GDM1 (cell line): ENCODE data around the gene FAM13A.
"Not testable (repeated sequence)": the region's sequence is repeated elsewhere in the genome, so short reads cannot be mapped to it uniquely, and the experiment has no call there.

Experiments
- DNase-seq: peaks from one replicate; lab custom pipeline; 2025; lab: John Stamatoyannopoulos, UW

The FAM13A gene

DNA sequence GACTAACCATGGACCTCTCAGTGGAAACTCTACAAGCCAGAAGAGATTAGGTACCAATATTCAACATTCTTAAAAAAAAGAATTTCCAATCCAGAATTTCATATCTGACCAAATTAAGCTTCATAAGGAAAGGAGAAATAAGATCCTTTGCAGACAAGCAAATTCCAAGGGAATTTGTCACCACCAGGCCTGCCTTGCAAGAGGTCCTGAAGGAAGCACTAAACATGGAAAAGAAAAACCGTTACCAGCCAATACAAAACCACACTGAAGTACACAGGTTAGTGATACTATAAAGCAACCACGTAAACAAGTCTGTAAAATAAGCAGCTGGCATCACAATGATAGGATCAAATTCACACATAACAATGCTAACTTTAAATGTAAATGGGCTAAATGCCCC is 156.6 kb downstream of the FAM13A start:
- no peak for DNase-seq

DNA sequence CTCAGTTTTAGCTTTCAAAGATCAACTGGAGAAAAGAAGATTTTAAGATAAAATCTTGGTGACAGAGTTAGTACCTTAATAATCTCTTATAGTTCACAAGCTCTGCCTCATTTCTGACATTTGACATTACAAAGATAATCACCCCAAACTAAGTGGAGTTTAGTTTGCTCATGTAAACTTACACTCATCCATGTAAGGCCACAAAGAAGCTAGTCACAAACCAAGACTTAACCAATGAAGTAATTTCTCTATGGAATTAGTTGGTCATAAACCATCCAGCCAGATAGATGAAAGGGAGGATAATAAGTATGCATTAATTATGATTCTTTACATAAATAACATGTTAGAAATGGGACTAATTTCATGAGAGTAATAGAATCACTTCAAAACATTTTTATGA is 159.2 kb downstream of the FAM13A start:
- DNase-seq: no peak

DNA sequence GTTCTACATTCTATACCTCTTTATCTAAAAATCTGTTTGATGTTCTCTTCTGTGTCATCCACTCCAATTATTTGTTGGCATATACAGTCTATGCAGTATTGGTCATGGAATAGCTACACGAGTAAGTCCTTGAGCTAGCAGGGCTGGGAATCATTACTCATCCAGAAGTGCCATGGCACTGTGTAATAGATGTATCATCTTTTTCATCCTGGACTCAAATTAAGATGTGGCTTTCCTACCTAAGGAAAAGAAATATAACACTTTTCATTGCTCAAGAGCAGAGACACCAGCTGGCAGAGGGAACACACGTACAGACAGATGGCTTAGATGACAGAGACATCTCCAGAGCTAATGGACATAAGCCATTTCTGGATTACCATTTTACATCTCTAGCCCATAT is 159.8 kb downstream of the FAM13A start:
- no peak for DNase-seq

DNA sequence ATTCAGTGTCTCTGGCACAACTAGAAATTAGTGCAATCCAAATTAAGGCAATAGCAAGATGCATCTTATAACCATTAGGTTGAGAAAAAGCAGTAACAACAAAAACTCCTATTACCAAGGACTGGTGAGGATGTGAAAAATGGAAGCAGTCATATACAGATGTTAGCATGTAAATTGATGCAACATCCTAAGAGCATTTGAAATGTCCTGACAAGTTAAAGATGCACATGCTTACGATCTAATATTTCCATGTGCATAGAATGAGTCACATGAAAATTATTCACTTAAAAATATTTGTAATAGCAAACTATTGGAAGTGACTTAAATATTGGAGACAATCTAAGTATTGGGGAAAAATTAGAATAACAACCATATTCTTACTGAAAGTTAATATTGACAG is 163.0 kb downstream of the FAM13A start:
- no peak for DNase-seq

DNA sequence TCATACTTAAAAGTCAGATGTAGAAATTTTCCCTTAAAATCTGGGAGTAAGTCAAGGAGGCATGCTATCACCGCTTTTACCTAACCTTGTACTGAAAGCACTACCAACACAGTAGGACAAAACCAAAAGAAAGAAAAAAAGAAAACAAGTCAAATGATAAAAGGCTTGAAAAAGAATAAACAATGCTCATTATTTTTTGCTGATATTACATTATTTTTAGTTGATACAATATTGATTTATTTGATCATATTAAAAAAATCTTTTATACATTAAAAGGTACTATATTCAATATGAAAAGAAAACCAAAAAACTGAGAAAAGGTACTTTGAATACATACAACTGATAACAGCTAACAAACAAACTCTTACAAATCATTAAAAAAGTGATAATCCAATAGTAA is 164.3 kb downstream of the FAM13A start:
- DNase-seq: no peak

DNA sequence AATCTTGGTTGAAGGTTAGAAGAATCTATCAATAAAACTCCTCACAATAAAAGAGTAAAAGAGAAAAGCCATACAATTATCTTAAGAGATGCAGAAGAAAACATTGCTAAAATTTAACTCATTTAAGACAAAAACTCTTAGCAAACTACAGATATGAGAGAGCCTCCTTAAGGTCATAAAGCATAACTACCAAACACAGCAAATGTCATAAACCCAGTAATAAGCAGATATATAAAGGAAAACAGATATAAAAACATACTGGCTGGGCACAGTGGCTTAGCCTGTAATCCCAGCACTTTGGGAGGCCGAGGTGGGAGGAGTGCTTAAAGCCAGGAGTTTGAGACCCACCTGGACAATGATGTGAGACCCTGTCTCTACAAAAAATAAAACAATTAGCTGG is 165.3 kb downstream of the FAM13A start:
- DNase-seq: no peak

DNA sequence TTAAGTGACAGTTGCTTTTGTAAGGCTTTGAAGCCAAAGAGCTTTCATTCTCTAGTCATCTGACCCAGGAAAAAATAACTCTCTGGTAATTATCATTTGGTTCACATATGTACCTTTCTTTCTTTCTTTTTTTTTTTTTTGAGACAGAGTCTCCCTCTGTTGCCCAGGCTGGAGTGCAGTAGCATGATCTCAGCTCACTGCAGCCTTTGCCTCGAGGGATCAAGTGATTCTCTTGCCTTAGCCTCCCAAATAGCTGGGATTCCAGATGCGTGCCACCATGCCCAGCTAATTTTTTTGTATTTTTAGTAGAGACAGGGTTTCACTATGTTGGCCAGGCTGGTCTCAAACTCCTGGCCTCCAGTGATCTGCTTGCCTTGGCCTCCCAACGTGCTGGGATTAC is 169.6 kb downstream of the FAM13A start:
- DNase-seq: not testable (repeated sequence)

DNA sequence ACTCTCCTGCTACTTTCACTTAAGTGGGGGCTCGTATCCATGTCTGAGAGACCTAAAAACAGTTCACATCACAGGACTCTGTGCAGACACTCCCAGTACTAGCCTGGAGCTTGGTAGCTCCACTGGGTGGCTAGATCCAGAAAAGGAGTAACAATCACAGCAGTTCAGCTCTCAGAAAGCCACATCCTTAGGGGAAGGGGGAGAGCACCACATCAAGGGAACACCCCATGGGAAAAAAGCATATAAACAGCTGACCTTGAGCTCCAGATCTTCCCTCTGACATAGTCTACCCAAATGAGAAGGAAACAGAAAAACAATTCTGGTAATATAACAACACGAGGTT is 175.8 kb downstream of the FAM13A start:
- no peak for DNase-seq

DNA sequence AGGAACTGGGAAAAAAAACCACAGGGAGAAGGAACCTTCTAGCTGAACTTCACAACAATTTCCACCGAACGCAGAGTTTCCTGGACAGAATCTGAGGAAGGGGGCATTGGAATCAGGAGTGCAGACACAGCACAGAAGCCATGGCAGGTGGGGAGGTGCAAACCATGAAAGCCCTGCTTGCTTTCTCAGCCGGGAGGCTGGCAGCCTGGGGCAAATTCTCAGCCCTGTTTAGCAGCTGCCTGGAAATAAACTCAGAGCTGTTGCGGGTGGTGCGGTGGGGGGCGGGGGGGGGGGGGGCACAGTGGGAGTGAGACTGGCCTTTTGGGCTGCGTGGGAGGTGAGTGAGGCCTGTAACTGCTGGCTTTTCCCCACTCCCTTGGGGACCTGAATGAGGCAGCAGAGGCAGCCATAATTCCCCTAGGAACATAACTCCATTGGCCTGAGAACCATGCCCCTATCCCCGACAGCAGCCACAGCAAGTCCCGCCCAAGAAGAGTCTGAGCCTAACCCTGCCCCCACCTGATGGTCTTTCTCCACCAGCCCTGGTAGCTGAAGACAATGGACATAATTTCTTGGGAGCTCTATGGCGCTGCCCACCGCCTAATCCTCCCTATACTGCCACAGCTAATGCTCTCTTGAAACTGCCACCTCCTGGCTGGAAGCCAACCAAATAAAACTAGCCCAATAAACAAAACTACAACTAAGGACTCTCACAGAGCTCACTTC is 176.3 kb downstream of the FAM13A start:
- no peak for DNase-seq

DNA sequence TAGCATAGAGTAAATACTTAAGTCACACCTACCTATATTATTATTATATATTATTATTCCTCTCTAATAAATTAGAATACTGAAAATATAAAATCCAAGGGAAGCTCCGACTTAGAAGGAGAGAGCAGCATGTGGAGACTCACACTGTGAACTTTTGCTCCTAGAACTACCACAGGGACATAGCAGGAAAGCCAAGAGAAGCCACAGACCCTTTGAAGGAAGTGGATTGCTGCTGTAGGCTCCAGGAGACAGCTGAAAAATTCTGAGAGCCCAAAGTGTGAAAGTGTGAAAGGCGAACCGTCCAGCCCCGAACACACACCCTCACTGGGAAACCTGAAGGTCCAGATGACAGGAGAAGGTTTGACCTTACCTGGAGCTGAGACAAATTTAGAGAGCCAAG is 177.0 kb downstream of the FAM13A start:
- no peak for DNase-seq

DNA sequence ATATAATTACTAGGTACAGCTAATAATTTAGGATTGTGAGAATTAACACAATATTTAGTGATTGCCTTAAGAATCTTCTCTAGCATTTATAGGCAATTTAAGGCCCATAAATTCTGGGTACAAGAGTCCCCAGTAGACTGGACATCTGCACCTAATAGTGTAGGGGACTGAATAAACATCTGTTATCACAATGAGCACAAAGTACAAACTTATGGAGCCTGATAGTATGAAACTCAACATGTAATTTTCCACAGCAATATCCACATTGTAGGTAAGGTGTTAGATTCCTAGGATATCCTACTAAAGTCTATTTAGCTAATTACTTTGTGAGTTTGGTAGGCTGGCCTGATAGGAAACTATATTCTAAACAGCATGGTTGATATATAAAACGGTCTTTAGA is 178.3 kb downstream of the FAM13A start:
- DNase-seq: no peak

DNA sequence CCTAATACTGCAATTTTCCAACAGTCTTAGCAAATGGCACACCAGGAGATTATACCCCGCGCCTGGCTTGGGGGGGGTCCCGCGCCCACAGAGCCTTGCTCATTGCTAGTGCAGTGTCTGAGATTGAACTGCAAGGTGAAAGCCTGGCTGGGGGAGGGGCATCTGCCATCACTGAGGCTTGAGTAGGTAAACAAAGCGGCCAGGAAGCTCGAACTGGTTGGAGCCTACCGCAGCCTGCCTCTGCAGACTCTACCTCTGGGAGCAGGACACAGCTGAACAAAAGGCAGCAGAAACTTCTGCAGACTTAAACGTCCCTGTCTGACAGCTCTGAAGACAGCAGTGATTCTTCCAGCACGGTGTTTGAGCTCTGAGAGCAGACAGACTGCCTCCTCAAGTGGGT is 186.6 kb downstream of the FAM13A start:
- DNase-seq: no peak

DNA sequence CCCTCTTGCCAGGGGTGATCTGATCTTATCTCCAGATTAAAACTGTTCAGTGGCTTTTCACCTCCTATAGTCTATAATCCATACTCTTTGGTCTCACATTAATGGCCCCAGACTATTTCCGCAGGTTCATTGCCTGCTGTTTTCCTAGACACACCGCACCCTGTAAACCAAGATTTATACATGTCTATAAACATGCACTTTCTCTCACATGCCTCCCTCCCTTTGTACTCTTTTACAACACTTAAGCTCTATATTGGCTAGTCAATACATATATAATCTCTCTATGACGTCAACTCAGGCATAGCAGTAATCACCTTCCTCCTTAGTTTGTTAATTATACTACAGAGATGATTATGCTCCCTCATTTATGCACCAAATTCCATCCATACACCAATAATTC is 188.5 kb downstream of the FAM13A start:
- no peak for DNase-seq

DNA sequence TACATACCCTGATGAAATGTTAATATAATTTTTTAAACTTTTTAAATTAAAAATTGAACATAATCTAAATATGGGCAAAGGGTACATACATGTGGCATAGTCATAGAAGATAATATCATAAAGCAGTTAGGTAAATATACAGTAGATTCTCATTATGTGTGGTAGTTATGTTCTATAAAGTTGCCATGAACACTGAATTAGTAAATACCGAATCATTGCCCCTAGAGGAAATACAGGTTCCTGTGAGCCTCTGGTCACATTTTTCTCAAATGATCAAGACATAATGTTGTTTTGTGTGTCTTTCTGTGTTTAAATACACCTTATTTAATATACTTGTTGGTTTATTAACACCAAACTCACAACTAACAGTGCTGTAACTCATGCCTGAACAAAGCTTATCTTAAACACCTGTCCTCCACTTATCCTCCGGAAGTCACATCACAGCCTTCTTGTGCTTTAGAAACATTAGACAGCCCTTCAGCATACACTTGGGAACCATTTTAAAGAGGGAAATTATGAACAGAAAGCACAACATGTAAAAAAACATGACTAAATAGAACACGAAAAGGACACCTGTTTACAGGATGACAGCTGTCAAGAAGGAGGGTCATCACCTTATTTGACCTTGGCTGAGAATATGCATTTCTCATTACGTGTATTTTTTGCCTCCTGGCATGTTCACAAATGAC is 190.0 kb downstream of the FAM13A start:
- DNase-seq: no peak

DNA sequence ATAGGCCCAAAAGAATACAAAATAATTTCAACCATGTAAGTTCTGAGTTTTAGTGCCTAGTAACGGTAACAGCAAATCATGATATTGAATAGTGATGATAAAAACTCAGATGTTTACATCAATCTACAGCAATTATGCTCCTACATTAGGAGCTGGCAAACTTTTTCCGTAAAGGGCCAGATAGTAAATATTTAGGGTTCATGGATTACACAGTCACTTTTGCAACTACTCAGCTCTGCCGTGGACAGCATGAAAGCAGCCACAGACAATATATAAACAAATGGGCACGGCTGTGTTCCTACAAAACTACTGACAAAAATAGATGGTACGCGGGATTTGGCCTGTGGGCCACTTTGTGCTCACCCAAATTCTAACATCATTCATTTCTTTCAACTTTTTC is 191.5 kb downstream of the FAM13A start:
- no peak for DNase-seq

DNA sequence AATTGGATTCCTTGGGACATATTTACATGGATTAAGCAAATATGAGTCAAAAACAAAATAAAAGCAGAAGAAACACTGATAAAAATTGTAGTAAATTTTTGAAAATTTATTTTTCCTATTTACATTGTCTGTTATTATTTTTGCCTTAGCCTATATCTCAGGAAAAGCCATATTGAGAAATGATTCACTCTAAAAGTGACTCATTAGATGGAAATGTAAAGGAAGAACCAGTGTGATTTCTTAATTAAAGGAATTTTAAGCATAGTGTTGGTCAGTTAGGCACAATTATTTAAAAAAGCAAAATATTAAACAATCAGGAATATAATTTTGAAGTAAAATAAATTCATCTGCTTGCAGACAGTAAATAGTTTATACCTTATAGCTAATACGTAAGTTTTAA is 191.9 kb downstream of the FAM13A start:
- DNase-seq: no peak

DNA sequence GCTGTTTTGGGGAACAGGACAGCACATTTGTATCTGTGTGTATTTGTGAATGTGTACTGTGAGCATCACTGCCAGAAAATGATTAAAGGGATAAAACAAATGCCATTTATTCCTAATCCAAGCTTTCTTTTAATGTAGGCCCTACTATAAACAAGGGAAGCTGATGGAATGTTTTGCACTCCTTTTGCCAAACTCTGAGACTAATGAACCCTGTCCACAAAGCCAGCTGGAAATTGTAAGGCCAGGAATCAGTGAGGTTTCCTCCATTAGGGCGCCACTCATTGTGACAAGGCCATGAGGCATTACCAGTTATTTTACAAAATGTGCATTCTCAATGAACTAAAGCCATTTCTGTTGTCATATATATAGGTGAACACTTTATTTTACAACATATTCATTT is 196.4 kb downstream of the FAM13A start:
- DNase-seq: no peak

DNA sequence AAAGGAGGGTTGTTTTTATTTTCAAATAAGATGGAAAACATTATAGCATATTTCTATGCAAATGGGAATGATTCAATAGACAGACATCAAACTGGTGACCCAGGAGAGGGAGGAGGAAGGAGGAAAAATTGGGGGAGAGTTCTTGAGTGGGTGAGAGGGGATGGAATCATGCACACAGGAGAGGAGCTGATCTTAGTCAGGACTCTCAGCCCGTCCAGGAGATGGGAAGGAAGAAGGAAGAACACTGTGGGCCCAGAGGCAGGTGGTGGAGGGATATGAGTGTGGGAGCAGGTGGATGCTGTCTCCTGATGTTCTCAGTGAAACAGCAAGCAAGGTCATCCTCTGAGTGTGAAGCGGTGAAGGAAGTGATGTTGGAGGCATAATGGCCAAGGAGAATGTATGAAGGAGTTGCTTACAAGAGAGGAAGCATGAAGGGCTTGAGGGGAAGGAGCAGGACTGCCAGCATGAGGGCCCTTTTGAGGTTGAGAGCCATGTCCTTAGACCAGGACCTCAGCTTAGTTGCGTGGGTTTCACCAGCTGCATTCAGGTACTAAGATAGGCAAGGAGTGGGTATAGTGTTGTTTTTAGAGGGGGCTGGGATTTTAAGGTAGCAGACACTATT is 197.7 kb downstream of the FAM13A start:
- DNase-seq: no peak

DNA sequence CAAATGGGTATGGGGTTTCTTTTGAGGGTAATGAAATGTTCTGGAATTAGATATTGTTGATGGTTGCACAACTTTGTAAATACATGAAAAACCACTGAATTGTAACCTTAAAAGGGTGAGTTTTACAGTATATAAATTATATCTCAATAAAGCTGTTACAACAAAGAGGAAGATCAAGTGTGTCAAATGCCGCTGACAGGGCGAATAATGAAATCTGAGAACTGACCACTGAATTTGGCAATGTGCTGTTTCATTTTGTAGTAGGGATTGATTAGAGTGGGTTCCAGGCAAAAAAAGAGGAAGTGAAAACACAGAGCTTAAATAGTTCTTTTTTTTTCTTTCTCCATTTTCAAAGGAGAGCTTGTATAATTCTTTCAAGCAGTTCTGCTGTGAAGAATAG is 198.2 kb downstream of the FAM13A start:
- DNase-seq: no peak

DNA sequence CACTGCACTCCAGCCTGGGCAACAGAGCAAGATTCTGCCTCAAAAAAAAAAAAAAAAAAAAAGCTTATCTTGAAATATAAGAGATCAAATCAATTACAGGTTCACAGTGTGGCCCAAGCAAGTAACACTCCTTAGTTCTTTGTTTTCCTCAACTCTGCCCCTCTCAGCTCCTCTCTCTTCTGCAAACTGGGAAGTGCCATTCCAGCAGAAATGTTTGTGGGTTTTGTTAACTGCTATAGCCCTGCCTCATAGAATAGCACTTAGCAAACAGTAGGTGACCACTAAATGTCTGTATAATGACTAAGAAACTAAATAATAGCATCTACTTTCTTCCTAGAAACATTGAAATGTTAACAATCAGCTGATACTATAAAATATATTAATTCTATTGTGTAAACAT is 199.4 kb downstream of the FAM13A start:
- DNase-seq: no peak

DNA sequence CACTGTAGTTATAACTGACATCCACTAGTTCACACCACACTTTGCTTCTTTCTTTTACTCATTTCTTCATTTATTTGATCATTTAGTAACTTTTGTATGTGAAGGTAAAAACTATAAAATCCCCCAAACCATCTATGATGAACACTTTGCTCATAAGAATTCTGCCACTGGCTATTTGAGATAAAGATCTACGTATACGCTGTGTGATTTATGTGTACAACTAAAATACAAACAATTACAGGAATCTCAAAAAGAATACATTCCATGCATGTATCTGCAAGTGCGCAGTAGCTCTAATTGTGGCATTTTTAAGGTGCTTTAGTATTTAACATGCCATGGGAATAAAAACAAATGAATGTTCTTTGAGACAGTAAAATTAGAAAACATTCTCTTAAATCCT is 202.5 kb downstream of the FAM13A start:
- DNase-seq: no peak

DNA sequence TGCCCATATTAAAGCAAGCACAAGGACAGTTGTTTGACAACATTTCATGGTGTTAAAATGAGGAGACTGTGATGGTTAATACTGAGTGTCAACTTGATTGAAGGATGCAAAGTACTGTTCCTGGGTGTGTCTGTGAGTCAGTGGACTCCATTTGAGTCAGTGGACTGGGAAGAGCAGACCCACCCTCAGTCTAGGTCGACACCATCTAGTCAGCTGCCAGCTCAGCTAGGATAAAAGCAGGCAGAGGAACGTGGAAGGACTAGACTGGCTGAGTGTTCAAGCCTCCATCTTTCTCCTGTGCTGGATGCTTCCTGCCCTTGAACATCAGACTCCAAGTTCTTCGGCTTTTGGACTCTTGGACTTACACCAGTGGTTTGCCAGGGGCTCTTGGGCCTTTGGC is 203.4 kb downstream of the FAM13A start:
- not testable (repeated sequence) for DNase-seq

DNA sequence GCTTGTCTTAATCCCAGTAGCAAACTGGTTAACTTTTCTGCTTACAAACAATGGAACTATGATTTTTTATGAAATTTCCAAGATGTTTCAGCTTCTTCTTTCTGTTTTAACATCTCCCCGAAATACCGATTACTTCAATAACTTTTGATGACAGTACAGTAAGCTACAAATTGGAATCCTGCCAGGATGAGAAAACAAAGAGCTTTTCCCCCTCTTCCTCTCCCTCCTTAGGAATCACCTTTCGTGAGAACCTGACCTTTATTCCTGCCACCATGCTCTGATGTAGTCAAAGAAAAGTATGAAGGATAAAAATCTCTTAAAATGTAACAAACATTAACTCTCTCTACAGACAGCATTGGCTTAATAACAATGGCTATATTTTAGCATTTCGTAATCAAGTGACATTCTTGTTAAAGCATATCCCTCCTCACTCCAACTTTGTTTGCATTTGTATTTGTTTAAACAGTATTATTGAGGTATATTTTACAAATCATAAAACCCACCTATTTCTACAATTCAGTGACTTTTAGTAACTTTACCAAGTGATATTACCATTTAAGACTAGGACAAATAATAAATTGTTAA is 210.7 kb downstream of the FAM13A start:
- no peak for DNase-seq
